ENCODE results near the gene COX7B2. TPM values are rescaled to one million over a fixed set of nuclear protein-coding genes. Genes with fewer than 3 reads are reported as not detected.

The COX7B2 gene
- total RNA-seq, 1 experiment from 2014 or later, result not detected

DNA sequence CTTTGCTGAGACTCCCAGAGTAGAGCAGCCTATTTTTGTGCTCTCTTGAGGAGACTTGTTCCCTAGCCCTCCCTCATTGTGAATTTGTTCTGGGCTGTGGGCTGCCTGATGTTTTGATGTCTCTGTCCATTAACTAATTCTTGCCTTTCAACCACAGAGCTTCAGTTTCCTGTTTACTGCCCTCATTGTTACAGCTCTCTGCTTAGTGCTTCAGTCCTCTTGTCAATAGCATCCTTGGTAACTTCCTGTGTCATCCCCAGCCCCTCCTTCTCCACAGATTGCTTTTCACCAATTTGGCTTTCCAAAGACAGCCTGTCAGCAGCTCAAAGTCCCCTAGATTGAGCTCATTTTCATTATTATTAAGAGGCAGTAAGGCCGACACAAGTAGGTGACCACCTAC, 69.9 kb downstream of the COX7B2 start:
- ChIA-PET RAD21 (ENCODE audit: low non-redundant PET in 1 of 2, low total read pairs in 2 of 2, uncharacterized antibody in 2 of 2, unreplicated experiment in 2 of 2) (no interaction called here), CTCF (no interaction called here), POLR2A (no interaction called here)
- intact Hi-C loops (cut with micrococcal nuclease), result loop anchor here (10.0 kb wide), 1 partner anchor 56 kb away; no protein-coding TSS in a partner anchor
- BruUV-seq (replicated peaks), result no TSS peak
- no peaks in the 10 kb centered on the region for H3K36me3 ChIP-seq (ENCODE audit: control insufficient read depth in 1 of 2, insufficient read depth in 2 of 2, low read length in 2 of 2)
- H3K9me3 ChIP-seq (ENCODE audit: control insufficient read depth in 1 of 2, insufficient read depth in 1 of 2, low read depth in 1 of 2, low read length in 2 of 2), result no peaks in the 10 kb centered on the region; a peak in 1 of 4 replicates
- H3K9me2 ChIP-seq (ENCODE audit: insufficient read depth), result no peaks in the 10 kb centered on the region
- H3K4me2 ChIP-seq (ENCODE audit: low read length), result no peak overlapping the region
- no peak overlapping the region for H3K4me3 ChIP-seq (replicated peaks in 1 of 2; ENCODE audit: low read depth in 1 of 2, low read length in 2 of 2)
- TF ChIP-seq, protein P1, sequence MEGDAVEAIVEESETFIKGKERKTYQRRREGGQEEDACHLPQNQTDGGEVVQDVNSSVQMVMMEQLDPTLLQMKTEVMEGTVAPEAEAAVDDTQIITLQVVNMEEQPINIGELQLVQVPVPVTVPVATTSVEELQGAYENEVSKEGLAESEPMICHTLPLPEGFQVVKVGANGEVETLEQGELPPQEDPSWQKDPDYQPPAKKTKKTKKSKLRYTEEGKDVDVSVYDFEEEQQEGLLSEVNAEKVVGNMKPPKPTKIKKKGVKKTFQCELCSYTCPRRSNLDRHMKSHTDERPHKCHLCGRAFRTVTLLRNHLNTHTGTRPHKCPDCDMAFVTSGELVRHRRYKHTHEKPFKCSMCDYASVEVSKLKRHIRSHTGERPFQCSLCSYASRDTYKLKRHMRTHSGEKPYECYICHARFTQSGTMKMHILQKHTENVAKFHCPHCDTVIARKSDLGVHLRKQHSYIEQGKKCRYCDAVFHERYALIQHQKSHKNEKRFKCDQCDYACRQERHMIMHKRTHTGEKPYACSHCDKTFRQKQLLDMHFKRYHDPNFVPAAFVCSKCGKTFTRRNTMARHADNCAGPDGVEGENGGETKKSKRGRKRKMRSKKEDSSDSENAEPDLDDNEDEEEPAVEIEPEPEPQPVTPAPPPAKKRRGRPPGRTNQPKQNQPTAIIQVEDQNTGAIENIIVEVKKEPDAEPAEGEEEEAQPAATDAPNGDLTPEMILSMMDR (IDR thresholded peaks at IDR 0.05 in 2 of 3, conservative IDR thresholded peaks at IDR 0.05 in 1 of 3; ENCODE audit: borderline replicate concordance in 1 of 3, insufficient read depth in 1 of 3, low read depth in 2 of 3, low read length in 2 of 3), result no peak
- TF ChIP-seq ZFX (IDR thresholded peaks at IDR 0.05) (no peak), SP1 (IDR thresholded peaks at IDR 0.05; ENCODE audit: low read depth) (no peak), SRF (IDR thresholded peaks at IDR 0.05; ENCODE audit: low read depth) (no peak), JUND (IDR thresholded peaks at IDR 0.05) (no peak), YY1 (IDR thresholded peaks at IDR 0.05; ENCODE audit: extremely low read depth, insufficient replicate concordance, low read depth, low read length) (no peak), ZNF274 (IDR thresholded peaks at IDR 0.05; ENCODE audit: low read depth, low read length) (no peak), CEBPB (IDR thresholded peaks at IDR 0.05; ENCODE audit: low read depth) (no peak), CBX3 (IDR thresholded peaks at IDR 0.05; ENCODE audit: low read depth) (no peak), TCF7L2 (IDR thresholded peaks at IDR 0.05; ENCODE audit: borderline replicate concordance, extremely low read depth, insufficient read depth, insufficient read length) (no peak), EZH2phosphoT487 (IDR thresholded peaks at IDR 0.05; ENCODE audit: borderline replicate concordance) (no peak), FOSL1 (IDR thresholded peaks at IDR 0.05; ENCODE audit: low read depth) (no peak), ELF1 (IDR thresholded peaks at IDR 0.05; ENCODE audit: borderline replicate concordance, low read depth) (no peak), SIN3A (IDR thresholded peaks at IDR 0.05; ENCODE audit: low read depth) (no peak), POLR2AphosphoS5 (IDR thresholded peaks at IDR 0.05; ENCODE audit: low read depth, low read length) (no peak)
- TF ChIP-seq, protein P2, sequence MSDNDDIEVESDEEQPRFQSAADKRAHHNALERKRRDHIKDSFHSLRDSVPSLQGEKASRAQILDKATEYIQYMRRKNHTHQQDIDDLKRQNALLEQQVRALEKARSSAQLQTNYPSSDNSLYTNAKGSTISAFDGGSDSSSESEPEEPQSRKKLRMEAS (IDR thresholded peaks at IDR 0.05), result no peak
- ATAC-seq (no peak), DNase-seq (ENCODE audit: low read depth, low spot score) (no peak)
- no peaks in the 10 kb centered on the region for H3K4me1 ChIP-seq (ENCODE audit: control insufficient read depth in 1 of 2, insufficient read depth in 2 of 2, low read length in 2 of 2)
- no peaks in the 10 kb centered on the region for H3K79me2 ChIP-seq (ENCODE audit: insufficient read depth, low read length)
- H3K27me3 ChIP-seq (ENCODE audit: insufficient read depth, low read length), result no peaks in the 10 kb centered on the region
- H3K9ac ChIP-seq (ENCODE audit: low read length), result no peak overlapping the region
- H2AFZ ChIP-seq (ENCODE audit: low read depth, low read length, poor library complexity, severe bottlenecking), result no peak overlapping the region
- H3K27ac ChIP-seq (ENCODE audit: low read depth, low read length), result no peak overlapping the region
- no peaks in the 10 kb centered on the region for H4K20me1 ChIP-seq (ENCODE audit: insufficient read depth)

All from HCT116 (cell line).